Omental fat pad (tissue), 4 donors: Measurements from ENCODE around the gene NTSR1. TPM values are rescaled to one million over a fixed set of nuclear protein-coding genes. Genes with fewer than 3 reads are reported as not detected.

ENCODE experiments used
- ATAC-seq: fragments of 150-250 bp; one replicate; pipeline ENCODE4 v1.9.1; 2016; ENCODE audit warnings: mild to moderate bottlenecking, moderate library complexity; ENCODE audit not compliant: low FRiP score
- DNase-seq: peaks from one replicate; pipeline ENCODE4 v3.0.0-alpha.2; 2019; ENCODE audit warnings: low spot score
- CTCF ChIP-seq, 3 donors: fragments of 450-650 bp; IDR thresholded peaks; one replicate each; pipeline ENCODE4 v1.5.1; 2016 to 2017; ENCODE audit warnings: antibody characterized with exemption in 3 of 3, mild to moderate bottlenecking in 3 of 3, moderate library complexity in 2 of 3
- total RNA-seq, 4 donors: library from RNA; depleted of rRNA; stranded (reverse); fragments of >200 nt; gene quantifications; one replicate each; pipeline ENCODE4 v1.1.0, GENCODE V29; 2016

The NTSR1 gene
- total RNA-seq, 4 donors from 2014 or later, result 0.24 to 0.25 TPM; not detected in 2

- no peak for TF ChIP-seq CTCF (IDR thresholded peaks at IDR 0.05)
- ATAC-seq (no peak), DNase-seq (no peak)
Observed at GRCh38 chr20:62718546-62718945, 9.9 kb downstream of the NTSR1 start.

- DNase-seq (no peak), ATAC-seq (no peak)
- TF ChIP-seq CTCF (IDR thresholded peaks at IDR 0.05), result no peak
Observed at GRCh38 chr20:62719250-62719935, 10.8 kb downstream of the NTSR1 start.

- ATAC-seq (no peak), DNase-seq (no peak)
- no peak for TF ChIP-seq CTCF (IDR thresholded peaks at IDR 0.05)
Observed at GRCh38 chr20:62721511-62722370, 13.1 kb downstream of the NTSR1 start.

GRCh38 chr20:62722627-62723026, 14.0 kb downstream of the NTSR1 start:
- no peak for TF ChIP-seq CTCF (IDR thresholded peaks at IDR 0.05)
- DNase-seq (no peak), ATAC-seq (no peak)

- no peak for TF ChIP-seq CTCF (IDR thresholded peaks at IDR 0.05)
- ATAC-seq, result no peak
- DNase-seq, result no peak
Observed at GRCh38 chr20:62723351-62723750, 14.7 kb downstream of the NTSR1 start.

GRCh38 chr20:62723768-62724450, 15.3 kb downstream of the NTSR1 start:
- DNase-seq (no peak), ATAC-seq (no peak)
- TF ChIP-seq CTCF (IDR thresholded peaks at IDR 0.05), result no peak
